A549 (cell line): ENCODE results near the gene TRAPPC6A. TPM values are rescaled to one million over a fixed set of nuclear protein-coding genes. Genes with fewer than 3 reads are reported as not detected.

ENCODE experiments used
- ATAC-seq, 2 experiments: fragments of 200-7000 bp in 1 of 2; fragments of >200 bp in 1 of 2; cut with Nextera tagmentation in 1 of 2; cut with Tn5 transposase in 1 of 2; 3 replicates each; pipeline versions ENCODE4 v1.8.0 to v1.9.1; 2018 to 2020; ENCODE audit warnings: mild to moderate bottlenecking in 1 of 2, moderate library complexity in 1 of 2
- CTCF ChIA-PET: fragments of 300-600 bp; sonication (Branson Sonifier 250); formaldehyde crosslinking; extraction: SDS; loops from one replicate; lab custom pipeline; 2021; ENCODE audit warnings: antibody characterized with exemption, inconsistent platforms; lab: Yijun Ruan, JAX
- POLR2A ChIA-PET: fragments of 350-600 bp; formaldehyde crosslinking; extraction: SDS; loops from one replicate; lab custom pipeline; 2021; ENCODE audit warnings: antibody characterized with exemption, inconsistent platforms; lab: Yijun Ruan, JAX
- DNase-seq, 2 experiments: peaks; one replicate each; pipeline versions ENCODE4 v3.0.0 to v3.0.0-alpha.2; 2011 to 2016; ENCODE audit warnings: low read depth in 1 of 2, low spot score in 1 of 2
- FAIRE-seq: peaks from 2 replicates; lab custom pipeline; 2011; peaks lifted over from hg19 to GRCh38; lab: Jason Lieb, UNC
- H3K27ac ChIP-seq, 2 experiments: fragments of >200 bp; sonication (Bioruptor Twin); formaldehyde crosslinking; 3 replicates each; pipeline ENCODE4 v1.5.1; 2016 to 2017
- H3K4me1 ChIP-seq: fragments of >200 bp; sonication (Bioruptor Twin); formaldehyde crosslinking; 3 replicates; pipeline ENCODE4 v1.6.1; 2016
- H3K4me2 ChIP-seq: fragments of >200 bp; sonication (Bioruptor Twin); formaldehyde crosslinking; 3 replicates; pipeline ENCODE4 v1.6.1; 2016
- H3K4me3 ChIP-seq: fragments of >200 bp; sonication (Bioruptor Twin); formaldehyde crosslinking; 3 replicates; pipeline ENCODE4 v1.5.1; 2016
- H3K9me3 ChIP-seq: fragments of >200 bp; sonication (Bioruptor Twin); formaldehyde crosslinking; 3 replicates; pipeline ENCODE4 v1.6.1; 2016
- CHD2 ChIP-seq: fragments of 150-350 bp; IDR thresholded peaks from 2 replicates; pipeline ENCODE4 v1.6.1; 2014; ENCODE audit warnings: low read length; ENCODE audit not compliant: partially characterized antibody
- EP300 ChIP-seq, 2 experiments: fragments of >200 bp; sonication (Bioruptor Twin); formaldehyde crosslinking; IDR thresholded peaks; 2 replicates in 1 of 2; 3 replicates in 1 of 2; pipeline ENCODE4 v1.6.1; 2016 to 2017
- FOSL2 ChIP-seq, 2 experiments: fragments of 450-650 bp in 1 of 2; fragments of >200 bp in 1 of 2; sonication (Bioruptor Twin) in 1 of 2; formaldehyde crosslinking; IDR thresholded peaks; 2 replicates each; pipeline versions ENCODE4 v1.5.0 to v1.6.1; 2016 to 2020; ENCODE audit warnings: mild to moderate bottlenecking in 1 of 2, moderate library complexity in 1 of 2
- GATA3 ChIP-seq: IDR thresholded peaks from 2 replicates; pipeline ENCODE4 v1.6.1; 2012; ENCODE audit warnings: borderline replicate concordance
- HDAC2 ChIP-seq: fragments of 200-600 bp; sonication (generic); IDR thresholded peaks from 2 replicates; pipeline ENCODE4 v1.6.1; 2016
- HOXB5 ChIP-seq: fragments of 250-450 bp; sonication (Bioruptor Pico); IDR thresholded peaks from 2 replicates; pipeline ENCODE4 v1.5.0; 2020; ENCODE audit warnings: mild to moderate bottlenecking, moderate library complexity
- JUN ChIP-seq, 2 experiments: fragments of >200 bp; sonication (Bioruptor Twin); formaldehyde crosslinking; IDR thresholded peaks; 2 replicates in 1 of 2; 3 replicates in 1 of 2; pipeline ENCODE4 v1.6.1; 2016 to 2017
- MYC ChIP-seq: IDR thresholded peaks from 2 replicates; pipeline ENCODE4 v1.6.1; 2012; ENCODE audit warnings: mild to moderate bottlenecking, inconsistent platforms, low read length, improper control_type of control experiment, borderline replicate concordance
- POLR2AphosphoS2 ChIP-seq: conservative IDR thresholded peaks from 2 replicates; pipeline ENCODE4 v1.6.1; 2012; ENCODE audit warnings: low read length, improper control_type of control experiment, inconsistent platforms
- RARB ChIP-seq: fragments of 250-450 bp; sonication (Bioruptor Pico); IDR thresholded peaks from 2 replicates; pipeline ENCODE4 v1.8.0; 2021; ENCODE audit warnings: mild to moderate bottlenecking, moderate library complexity
- RCOR1 ChIP-seq: fragments of 150-350 bp; IDR thresholded peaks from 2 replicates; pipeline ENCODE4 v1.6.1; 2014; ENCODE audit warnings: antibody characterized with exemption, low read length, low read depth
- RFX5 ChIP-seq: fragments of 450-650 bp; IDR thresholded peaks from 2 replicates; pipeline ENCODE4 v1.7.1; 2014; ENCODE audit warnings: antibody characterized with exemption, mild to moderate bottlenecking, moderate library complexity
- RNF2 ChIP-seq: fragments of 200-600 bp; sonication (generic); IDR thresholded peaks from 2 replicates; pipeline ENCODE4 v1.6.1; 2016; ENCODE audit warnings: low read depth, mild to moderate bottlenecking, antibody characterized with exemption, moderate library complexity, borderline replicate concordance
- SREBF2 ChIP-seq: fragments of 450-650 bp; IDR thresholded peaks from 2 replicates; pipeline ENCODE4 v1.6.1; 2014; ENCODE audit warnings: mild to moderate bottlenecking, moderate library complexity
- TP53 ChIP-seq: fragments of 250-450 bp; sonication (Bioruptor Pico); IDR thresholded peaks from 2 replicates; pipeline ENCODE4 v1.5.0; 2021; ENCODE audit warnings: mild to moderate bottlenecking, moderate library complexity
- ZC3H11A ChIP-seq: fragments of 450-650 bp; IDR thresholded peaks from 2 replicates; pipeline ENCODE4 v1.6.1; 2014; ENCODE audit warnings: antibody characterized with exemption, mild to moderate bottlenecking
- WGBS: methylation state at CpG from one replicate; pipeline ENCODE4 v1.1.6; 2017; ENCODE audit errors: missing lambda C conversion rate; 5-methylcytosine and 5-hydroxymethylcytosine counted together
- polyA plus RNA-seq, 4 experiments: library from polyadenylated mRNA; depleted of rRNA in 3 of 4; stranded (reverse); fragments of >200 nt; fragmentation: RNase III in 1 of 4; extraction: RNeasy Plus Mini Kit Qiagen cat#74134 plus additional on column Dnase treatment in 1 of 4; gene quantifications; 2 replicates in 3 of 4; 3 replicates in 1 of 4; pipeline ENCODE4 v1.2.3, GENCODE V29; 2011 to 2017
- TF ChIP-seq, protein P1 (sequence below): fragments of >200 bp; sonication (Bioruptor Twin); formaldehyde crosslinking; IDR thresholded peaks from 2 replicates; pipeline ENCODE4 v1.6.1; 2016
- TF ChIP-seq, protein P2 (sequence below): fragments of 200-600 bp; sonication (generic); IDR thresholded peaks from 2 replicates; pipeline ENCODE4 v1.6.1; 2016; ENCODE audit warnings: antibody characterized with exemption, mild to moderate bottlenecking, moderate library complexity
- TF ChIP-seq, protein P3 (sequence below): fragments of 150-350 bp; IDR thresholded peaks from 2 replicates; pipeline ENCODE4 v1.6.1; 2014; ENCODE audit warnings: low read depth, mild to moderate bottlenecking, low read length
- TF ChIP-seq, protein P4 (sequence below): fragments of >200 bp; sonication (Bioruptor Twin); formaldehyde crosslinking; IDR thresholded peaks from 3 replicates; pipeline ENCODE4 v1.6.1; 2016
- TF ChIP-seq, protein P5 (sequence below): fragments of 250-450 bp; sonication (Bioruptor Pico); IDR thresholded peaks from 2 replicates; pipeline ENCODE4 v1.5.0; 2021; ENCODE audit warnings: mild to moderate bottlenecking, moderate library complexity, borderline replicate concordance
- TF ChIP-seq, protein P6 (sequence below): fragments of 250-450 bp; sonication (Bioruptor Pico); IDR thresholded peaks from 2 replicates; pipeline ENCODE4 v1.5.0; 2020; ENCODE audit warnings: low read depth, mild to moderate bottlenecking, moderate library complexity

TRAPPC6A gene
- polyA plus RNA-seq, 2 of the 4 experiments (the other 2 are of a cell fraction): 28.5 to 29.8 TPM

DNA sequence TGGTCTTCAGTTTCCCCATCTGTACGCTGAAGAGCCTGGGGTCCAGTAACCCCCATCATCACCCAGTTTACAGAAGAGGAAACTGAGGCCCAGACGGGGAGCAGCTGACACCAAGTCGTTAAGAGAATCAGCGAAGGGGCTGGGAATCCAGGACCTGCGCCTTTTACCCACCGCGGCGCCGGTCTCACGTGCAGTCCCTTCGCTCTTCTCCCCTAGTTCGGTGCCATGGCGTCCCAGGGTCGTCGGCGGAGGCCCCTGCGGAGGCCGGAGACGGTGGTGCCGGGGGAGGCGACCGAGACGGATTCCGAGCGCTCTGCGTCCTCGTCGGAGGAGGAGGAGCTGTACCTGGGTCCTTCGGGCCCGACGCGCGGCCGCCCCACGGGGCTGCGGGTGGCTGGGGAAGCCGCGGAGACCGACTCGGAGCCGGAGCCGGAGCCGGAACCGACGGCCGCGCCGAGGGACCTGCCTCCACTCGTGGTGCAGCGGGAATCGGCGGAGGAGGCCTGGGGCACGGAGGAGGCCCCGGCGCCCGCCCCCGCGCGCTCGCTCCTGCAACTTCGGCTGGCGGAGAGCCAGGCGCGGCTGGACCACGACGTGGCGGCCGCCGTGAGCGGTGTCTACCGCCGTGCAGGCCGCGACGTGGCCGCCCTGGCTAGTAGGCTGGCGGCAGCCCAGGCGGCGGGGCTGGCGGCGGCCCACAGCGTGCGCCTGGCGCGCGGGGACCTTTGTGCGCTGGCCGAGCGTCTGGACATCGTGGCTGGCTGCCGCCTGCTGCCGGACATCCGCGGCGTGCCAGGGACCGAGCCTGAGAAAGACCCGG lies 1.2 kb upstream of the TRAPPC6A start:
- peaks cover 11% of the 10 kb centered on the region; the same call in 2 of the 3 replicates for H3K4me1 ChIP-seq
- no peaks in the 10 kb centered on the region for H3K9me3 ChIP-seq
- H3K4me2 ChIP-seq: peak overlapping the region; percentile 92
- peak overlapping the region; percentile 69 for H3K4me3 ChIP-seq
- no peak for DNase-seq
- TF ChIP-seq EP300 (IDR thresholded peaks at IDR 0.05) (no peak), JUN (IDR thresholded peaks at IDR 0.05) (0 out of 5 replicates have a peak, but pooled peaks of 1 of the 2 experiments have one; percentile 5), TP53 (CRISPR knock-in tag) (peak; percentile 72; the same call in 1 of the 2 replicates)
- ChIA-PET POLR2A (interaction anchor here (1.4 to 3.3 kb wide), 5 partner anchors 7 to 290 kb away, joined by 5 to 23 read pairs (median 9); partner anchors contain the start of gene PPP1R37), CTCF (interaction anchor here (1.0 to 2.8 kb wide), 12 partner anchors 8 to 260 kb away, joined by 3 to 18 read pairs (median 6); partner anchors contain the start of gene NKPD1)
- 22% methylated on average over 64 of the region's 97 CpGs for WGBS
- peak; percentile 1 to 7; a peak in 2 of 6 replicates for ATAC-seq
- FAIRE-seq: no peak
- peak overlapping the region; percentile 69 to 82 for H3K27ac ChIP-seq

DNA sequence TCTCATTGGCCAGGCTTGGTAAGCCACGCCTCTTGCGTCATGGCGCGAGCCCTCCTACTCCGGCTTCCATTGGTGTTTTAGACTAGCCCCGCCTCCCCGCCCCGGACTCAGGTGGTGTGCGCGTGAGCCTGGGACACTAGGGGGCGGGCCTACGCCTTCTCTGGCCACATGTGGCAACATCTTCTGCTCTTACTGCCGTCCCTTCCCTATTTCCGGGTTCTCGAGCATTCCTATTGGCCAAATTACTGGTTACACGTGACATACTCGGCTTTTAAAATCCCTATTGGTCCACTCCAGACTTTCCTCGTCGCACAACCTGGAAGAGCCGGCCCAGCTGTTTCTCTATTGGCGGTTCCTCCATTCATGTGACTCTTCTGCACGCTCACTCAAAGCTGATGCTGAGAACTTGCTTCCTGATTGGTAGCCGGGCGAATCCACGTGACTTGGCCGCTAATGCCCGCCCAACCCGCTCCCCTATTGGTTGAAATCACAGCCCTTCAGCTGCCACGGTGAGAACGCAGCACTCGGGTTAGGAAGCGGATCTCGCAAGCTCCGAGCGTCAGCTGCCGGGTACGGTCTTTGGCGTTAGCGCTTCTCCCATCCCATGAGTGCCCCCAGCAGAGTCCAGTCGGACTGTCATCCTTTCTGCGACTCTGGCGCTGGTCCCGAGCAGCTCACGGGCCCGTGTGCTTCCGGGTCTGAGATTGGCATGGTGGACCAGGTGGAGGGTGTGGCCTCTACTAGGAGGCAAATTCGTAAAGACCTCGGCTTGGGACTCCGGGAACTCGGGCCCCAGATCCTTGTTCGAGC lies 430 bp upstream of the TRAPPC6A start, which contains the start of gene BLOC1S3:
TSS of gene BLOC1S3 (plus strand) at position 523 of the 810 bp plus-strand sequence. CDS start 513 bp downstream, outside the sequence.
- peak; percentile 100 for DNase-seq
- no peak for TF ChIP-seq ZC3H11A
- TF ChIP-seq, protein P1, sequence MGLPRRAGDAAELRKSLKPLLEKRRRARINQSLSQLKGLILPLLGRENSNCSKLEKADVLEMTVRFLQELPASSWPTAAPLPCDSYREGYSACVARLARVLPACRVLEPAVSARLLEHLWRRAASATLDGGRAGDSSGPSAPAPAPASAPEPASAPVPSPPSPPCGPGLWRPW: no peak
- no peak for TF ChIP-seq RARB (CRISPR knock-in tag)
- no peak for TF ChIP-seq CHD2
- no peak for TF ChIP-seq TP53 (CRISPR knock-in tag)
- TF ChIP-seq, protein P2, sequence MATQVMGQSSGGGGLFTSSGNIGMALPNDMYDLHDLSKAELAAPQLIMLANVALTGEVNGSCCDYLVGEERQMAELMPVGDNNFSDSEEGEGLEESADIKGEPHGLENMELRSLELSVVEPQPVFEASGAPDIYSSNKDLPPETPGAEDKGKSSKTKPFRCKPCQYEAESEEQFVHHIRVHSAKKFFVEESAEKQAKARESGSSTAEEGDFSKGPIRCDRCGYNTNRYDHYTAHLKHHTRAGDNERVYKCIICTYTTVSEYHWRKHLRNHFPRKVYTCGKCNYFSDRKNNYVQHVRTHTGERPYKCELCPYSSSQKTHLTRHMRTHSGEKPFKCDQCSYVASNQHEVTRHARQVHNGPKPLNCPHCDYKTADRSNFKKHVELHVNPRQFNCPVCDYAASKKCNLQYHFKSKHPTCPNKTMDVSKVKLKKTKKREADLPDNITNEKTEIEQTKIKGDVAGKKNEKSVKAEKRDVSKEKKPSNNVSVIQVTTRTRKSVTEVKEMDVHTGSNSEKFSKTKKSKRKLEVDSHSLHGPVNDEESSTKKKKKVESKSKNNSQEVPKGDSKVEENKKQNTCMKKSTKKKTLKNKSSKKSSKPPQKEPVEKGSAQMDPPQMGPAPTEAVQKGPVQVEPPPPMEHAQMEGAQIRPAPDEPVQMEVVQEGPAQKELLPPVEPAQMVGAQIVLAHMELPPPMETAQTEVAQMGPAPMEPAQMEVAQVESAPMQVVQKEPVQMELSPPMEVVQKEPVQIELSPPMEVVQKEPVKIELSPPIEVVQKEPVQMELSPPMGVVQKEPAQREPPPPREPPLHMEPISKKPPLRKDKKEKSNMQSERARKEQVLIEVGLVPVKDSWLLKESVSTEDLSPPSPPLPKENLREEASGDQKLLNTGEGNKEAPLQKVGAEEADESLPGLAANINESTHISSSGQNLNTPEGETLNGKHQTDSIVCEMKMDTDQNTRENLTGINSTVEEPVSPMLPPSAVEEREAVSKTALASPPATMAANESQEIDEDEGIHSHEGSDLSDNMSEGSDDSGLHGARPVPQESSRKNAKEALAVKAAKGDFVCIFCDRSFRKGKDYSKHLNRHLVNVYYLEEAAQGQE: no peak
- TF ChIP-seq EP300 (IDR thresholded peaks at IDR 0.05): no peak
- no peak for TF ChIP-seq RCOR1
- no peak for TF ChIP-seq HDAC2
- peak; percentile 50; the same call in 1 of the 2 replicates for TF ChIP-seq GATA3
- TF ChIP-seq RNF2: no peak
- no peak for TF ChIP-seq FOSL2 (IDR thresholded peaks at IDR 0.05)
- no peak for TF ChIP-seq FOSL2 (CRISPR knock-in tag; IDR thresholded peaks at IDR 0.05)
- TF ChIP-seq HOXB5: no peak
- TF ChIP-seq, protein P3, sequence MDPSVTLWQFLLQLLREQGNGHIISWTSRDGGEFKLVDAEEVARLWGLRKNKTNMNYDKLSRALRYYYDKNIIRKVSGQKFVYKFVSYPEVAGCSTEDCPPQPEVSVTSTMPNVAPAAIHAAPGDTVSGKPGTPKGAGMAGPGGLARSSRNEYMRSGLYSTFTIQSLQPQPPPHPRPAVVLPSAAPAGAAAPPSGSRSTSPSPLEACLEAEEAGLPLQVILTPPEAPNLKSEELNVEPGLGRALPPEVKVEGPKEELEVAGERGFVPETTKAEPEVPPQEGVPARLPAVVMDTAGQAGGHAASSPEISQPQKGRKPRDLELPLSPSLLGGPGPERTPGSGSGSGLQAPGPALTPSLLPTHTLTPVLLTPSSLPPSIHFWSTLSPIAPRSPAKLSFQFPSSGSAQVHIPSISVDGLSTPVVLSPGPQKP: no peak
- TF ChIP-seq MYC: peak; percentile 95
- TF ChIP-seq RFX5: peak; percentile 99
- TF ChIP-seq, protein P4, sequence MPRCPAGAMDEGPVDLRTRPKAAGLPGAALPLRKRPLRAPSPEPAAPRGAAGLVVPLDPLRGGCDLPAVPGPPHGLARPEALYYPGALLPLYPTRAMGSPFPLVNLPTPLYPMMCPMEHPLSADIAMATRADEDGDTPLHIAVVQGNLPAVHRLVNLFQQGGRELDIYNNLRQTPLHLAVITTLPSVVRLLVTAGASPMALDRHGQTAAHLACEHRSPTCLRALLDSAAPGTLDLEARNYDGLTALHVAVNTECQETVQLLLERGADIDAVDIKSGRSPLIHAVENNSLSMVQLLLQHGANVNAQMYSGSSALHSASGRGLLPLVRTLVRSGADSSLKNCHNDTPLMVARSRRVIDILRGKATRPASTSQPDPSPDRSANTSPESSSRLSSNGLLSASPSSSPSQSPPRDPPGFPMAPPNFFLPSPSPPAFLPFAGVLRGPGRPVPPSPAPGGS: 0 out of 3 replicates have a peak, but pooled peaks have one; percentile 57
- TF ChIP-seq SREBF2: no peak
- TF ChIP-seq POLR2AphosphoS2: no peak
- TF ChIP-seq, protein P5, sequence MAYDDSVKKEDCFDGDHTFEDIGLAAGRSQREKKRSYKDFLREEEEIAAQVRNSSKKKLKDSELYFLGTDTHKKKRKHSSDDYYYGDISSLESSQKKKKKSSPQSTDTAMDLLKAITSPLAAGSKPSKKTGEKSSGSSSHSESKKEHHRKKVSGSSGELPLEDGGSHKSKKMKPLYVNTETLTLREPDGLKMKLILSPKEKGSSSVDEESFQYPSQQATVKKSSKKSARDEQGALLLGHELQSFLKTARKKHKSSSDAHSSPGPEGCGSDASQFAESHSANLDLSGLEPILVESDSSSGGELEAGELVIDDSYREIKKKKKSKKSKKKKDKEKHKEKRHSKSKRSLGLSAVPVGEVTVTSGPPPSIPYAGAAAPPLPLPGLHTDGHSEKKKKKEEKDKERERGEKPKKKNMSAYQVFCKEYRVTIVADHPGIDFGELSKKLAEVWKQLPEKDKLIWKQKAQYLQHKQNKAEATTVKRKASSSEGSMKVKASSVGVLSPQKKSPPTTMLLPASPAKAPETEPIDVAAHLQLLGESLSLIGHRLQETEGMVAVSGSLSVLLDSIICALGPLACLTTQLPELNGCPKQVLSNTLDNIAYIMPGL (CRISPR knock-in tag): no peak
- peak in 1 of 2 experiments; percentile 21; a peak in 1 of 5 replicates for TF ChIP-seq JUN (IDR thresholded peaks at IDR 0.05)
- TF ChIP-seq, protein P6, sequence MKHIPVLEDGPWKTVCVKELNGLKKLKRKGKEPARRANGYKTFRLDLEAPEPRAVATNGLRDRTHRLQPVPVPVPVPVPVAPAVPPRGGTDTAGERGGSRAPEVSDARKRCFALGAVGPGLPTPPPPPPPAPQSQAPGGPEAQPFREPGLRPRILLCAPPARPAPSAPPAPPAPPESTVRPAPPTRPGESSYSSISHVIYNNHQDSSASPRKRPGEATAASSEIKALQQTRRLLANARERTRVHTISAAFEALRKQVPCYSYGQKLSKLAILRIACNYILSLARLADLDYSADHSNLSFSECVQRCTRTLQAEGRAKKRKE (CRISPR knock-in tag): no peak

More for the DNA sequence above, 430 bp upstream of the TRAPPC6A start, which contains the start of gene BLOC1S3:
- H3K4me1 ChIP-seq: peaks cover 11% of the 10 kb centered on the region; the same call in 2 of the 3 replicates
- peak; percentile 68 for FAIRE-seq
- ChIA-PET CTCF (interaction anchor here (0.6 to 2.5 kb wide), 17 partner anchors 8 to 261 kb away, joined by 3 to 18 read pairs (median 5); partner anchors contain the start of genes NKPD1 and PPP1R13L), POLR2A (interaction anchor here (0.6 to 3.3 kb wide), 14 partner anchors 8 to 515 kb away, joined by 3 to 23 read pairs (median 3); partner anchors contain the start of genes GEMIN7 and PPP1R37)
- peak; percentile 87 to 94 for ATAC-seq
- peak within 1 kb of the TSS; percentile 76 to 85 for H3K27ac ChIP-seq
- 2% methylated on average over 51 of the region's 51 CpGs for WGBS
- no peaks in the 10 kb centered on the region for H3K9me3 ChIP-seq
- peak within 1 kb of the TSS; percentile 92 for H3K4me2 ChIP-seq
- H3K4me3 ChIP-seq: peak within 1 kb of the TSS; percentile 71
